Liver (tissue), 3 donors: ENCODE results near the gene PSMB10.

Experiments used
- ATF3 ChIP-seq: IDR thresholded peaks from 2 replicates; pipeline ENCODE4 v1.6.1; 2016; ENCODE audit warnings: antibody characterized with exemption
- CTCF ChIP-seq: fragments of 150-350 bp; IDR thresholded peaks from 2 replicates; pipeline ENCODE4 v1.5.1; 2017; ENCODE audit warnings: improper control_type of control experiment, low read depth, low read length; ENCODE audit not compliant: missing input control
- EGR1 ChIP-seq, 2 donors: IDR thresholded peaks; 2 replicates each; pipeline ENCODE4 v1.6.1; 2016 to 2018; ENCODE audit warnings: antibody characterized with exemption in 2 of 2, low read depth in 2 of 2
- FOXA1 ChIP-seq: IDR thresholded peaks from 2 replicates; pipeline ENCODE4 v1.6.1; 2016; ENCODE audit warnings: antibody characterized with exemption
- JUND ChIP-seq, 2 donors: IDR thresholded peaks; 2 replicates each; pipeline ENCODE4 v1.6.1; 2016; ENCODE audit warnings: antibody characterized with exemption in 2 of 2
- MAX ChIP-seq: IDR thresholded peaks from 2 replicates; pipeline ENCODE4 v1.6.1; 2016; ENCODE audit warnings: antibody characterized with exemption
- RAD21 ChIP-seq, 2 donors: IDR thresholded peaks; 2 replicates each; pipeline ENCODE4 v1.6.1; 2016; ENCODE audit warnings: antibody characterized with exemption in 2 of 2, mild to moderate bottlenecking in 2 of 2
- RXRA ChIP-seq, 2 donors: IDR thresholded peaks; 2 replicates each; pipeline ENCODE4 v1.6.1; 2017 to 2018; ENCODE audit warnings: antibody characterized with exemption in 2 of 2, mild to moderate bottlenecking in 1 of 2
- SP1 ChIP-seq: IDR thresholded peaks from 2 replicates; pipeline ENCODE4 v1.6.1; 2018; ENCODE audit warnings: antibody characterized with exemption, mild to moderate bottlenecking
- YY1 ChIP-seq: IDR thresholded peaks from 2 replicates; pipeline ENCODE4 v1.6.1; 2016; ENCODE audit warnings: antibody characterized with exemption, mild to moderate bottlenecking
- ZBTB33 ChIP-seq: IDR thresholded peaks from 2 replicates; pipeline ENCODE4 v1.6.1; 2016; ENCODE audit warnings: antibody characterized with exemption
- donor health status: healthy.
- donor health status: healthy.

- TF ChIP-seq CTCF: no peak
- no peak for TF ChIP-seq YY1
- TF ChIP-seq JUND (IDR thresholded peaks at IDR 0.05): no peak
- TF ChIP-seq RAD21 (IDR thresholded peaks at IDR 0.05): no peak
- TF ChIP-seq ATF3: no peak
- no peak for TF ChIP-seq RXRA (IDR thresholded peaks at IDR 0.05)
- no peak for TF ChIP-seq SP1
- no peak for TF ChIP-seq MAX
- TF ChIP-seq EGR1 (IDR thresholded peaks at IDR 0.05; ENCODE audit: low read depth in 2 of 2): no peak
- no peak for TF ChIP-seq FOXA1
- no peak for TF ChIP-seq ZBTB33
Measured at GRCh38 chr16:67950335-67950843, 13.7 kb upstream of the PSMB10 start.
